Inflammatory macrophage (primary cell): ENCODE results near the gene OR2V2.
"Not testable (repeated sequence)": the region's sequence is repeated elsewhere in the genome, so short reads cannot be mapped to it uniquely, and the experiment has no call there.

ENCODE experiments used
- DNase-seq, 2 donors: peaks; one replicate each; pipeline ENCODE4 v3.0.0-alpha.2; 2020 to 2022

The OR2V2 gene

DNA sequence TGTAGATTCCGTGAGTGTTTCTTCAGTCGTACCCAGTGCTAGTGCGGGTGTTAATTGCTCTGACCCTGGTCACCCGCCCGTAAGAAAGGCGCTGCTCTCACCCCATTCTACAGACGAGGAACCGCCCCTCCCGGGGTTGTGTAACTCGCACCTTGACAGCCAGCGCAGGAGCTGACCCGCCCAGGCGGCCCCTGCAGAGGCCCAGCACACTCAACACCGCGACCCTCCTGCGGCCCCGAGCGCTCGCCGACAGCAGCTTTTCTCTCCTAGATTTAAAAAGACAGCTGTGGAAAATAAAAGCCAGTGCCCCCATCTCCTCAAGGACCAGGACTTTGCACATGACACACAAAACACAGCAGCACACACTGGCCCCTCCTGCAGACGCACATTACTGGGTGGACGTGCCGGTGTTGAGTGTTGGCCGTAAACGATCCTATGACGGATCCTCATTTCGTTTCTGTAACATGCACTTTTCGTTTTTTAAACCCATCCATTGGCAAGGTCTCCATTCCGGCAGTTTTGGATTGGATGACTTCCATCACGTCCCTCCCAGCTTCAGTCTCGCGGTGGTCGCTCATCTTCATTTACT is 22.9 kb downstream of the OR2V2 start:
- no peak for DNase-seq

DNA sequence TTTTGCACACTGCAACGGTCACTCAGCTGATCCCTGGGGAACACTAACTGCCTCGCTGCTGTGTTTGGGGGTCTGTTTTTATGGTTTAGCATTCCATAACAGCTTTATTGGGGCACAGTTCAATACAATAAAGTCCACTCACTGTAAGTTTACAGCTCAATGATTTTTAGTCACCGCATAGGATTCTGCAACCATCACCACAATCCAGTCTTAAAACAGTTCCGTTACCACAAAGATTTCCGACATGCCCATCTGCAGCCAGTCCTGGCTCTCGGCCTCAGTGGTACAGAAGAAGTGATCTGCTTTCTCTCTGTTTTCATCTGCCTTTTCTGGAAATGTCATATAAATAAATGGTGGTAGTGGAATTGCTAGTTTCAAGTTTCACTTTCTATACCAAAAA is 23.6 kb downstream of the OR2V2 start:
- DNase-seq: no peak

DNA sequence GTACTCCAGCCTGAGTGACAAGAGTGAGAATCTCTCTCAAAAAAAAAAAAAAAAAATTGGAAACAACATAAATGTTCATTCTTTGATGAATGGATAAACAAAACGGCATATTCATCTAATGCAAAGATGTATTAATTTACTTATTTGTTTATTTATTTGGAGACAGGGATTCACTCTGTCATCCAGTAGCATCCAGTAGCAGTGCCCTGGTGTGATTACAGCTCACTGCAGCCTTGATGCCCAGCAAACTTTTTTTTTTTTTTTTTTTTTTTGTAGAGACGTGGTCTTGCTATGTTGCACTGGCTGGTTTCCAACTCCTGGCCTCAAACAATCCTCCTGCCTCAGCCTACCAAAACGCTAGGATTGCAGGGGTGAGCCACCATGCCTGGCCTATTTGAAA is 24.4 kb downstream of the OR2V2 start:
- DNase-seq: no peak

DNA sequence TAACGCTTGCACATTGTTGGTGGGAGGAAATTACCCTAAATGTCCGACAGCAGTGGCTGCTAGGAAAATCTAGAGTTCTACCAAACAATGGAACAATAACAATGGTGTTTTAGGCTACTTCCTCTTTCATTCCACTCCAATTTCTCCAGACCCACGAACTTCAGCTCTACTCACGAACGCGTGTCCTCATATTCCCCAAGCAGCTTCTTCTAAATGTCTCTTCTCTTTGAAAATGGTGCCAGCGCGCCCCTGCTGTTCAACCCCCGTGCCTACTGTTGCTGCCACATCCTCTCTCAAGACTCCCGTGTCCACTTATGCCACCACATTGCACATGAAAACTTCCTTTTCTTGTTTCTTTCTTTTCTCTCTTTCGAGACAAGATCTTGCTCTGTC is 25.6 kb downstream of the OR2V2 start:
- peak; percentile 57 to 62 for DNase-seq

DNA sequence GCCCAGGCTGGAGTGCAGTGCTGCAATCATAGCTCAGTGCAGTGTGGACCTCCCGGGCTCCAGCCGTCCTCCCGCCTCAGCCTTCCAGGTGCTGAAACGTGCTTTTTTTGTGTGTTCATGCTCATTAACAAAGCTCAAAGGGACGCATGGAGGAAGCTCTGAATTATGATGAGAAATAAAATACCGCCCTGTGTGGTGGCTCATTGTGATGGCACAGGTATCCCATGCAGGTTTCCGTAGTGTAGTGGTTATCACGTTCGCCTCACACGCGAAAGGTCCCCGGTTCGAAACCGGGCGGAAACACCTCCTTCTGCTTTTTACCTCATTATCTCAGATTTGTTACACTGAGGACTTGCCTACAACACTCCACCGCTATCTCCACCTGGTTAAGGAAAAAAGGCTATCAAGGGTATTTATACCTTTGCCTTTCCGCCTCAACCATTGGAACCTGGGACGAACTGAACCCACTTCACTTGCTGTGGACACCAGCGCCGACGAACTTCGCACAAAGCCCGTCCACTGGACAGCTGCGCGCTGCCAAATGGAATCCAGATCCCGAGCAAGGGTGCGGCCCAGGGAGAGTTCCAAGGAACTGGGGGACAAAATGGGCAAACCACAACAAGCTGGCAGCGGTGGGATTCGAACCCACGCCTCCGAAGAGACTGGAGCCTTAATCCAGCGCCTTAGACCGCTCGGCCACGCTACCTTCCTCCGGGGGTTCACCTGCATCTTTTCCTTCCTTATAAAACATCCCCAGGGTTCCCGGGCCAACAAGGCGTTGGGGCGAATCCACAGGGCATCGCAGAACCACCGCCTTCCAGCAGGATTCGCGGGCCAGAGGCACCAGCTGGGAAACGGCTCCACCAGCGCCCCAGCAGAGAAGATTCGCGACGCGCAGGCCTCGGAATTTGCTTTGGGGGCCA is 26.3 kb downstream of the OR2V2 start:
- DNase-seq: no peak

DNA sequence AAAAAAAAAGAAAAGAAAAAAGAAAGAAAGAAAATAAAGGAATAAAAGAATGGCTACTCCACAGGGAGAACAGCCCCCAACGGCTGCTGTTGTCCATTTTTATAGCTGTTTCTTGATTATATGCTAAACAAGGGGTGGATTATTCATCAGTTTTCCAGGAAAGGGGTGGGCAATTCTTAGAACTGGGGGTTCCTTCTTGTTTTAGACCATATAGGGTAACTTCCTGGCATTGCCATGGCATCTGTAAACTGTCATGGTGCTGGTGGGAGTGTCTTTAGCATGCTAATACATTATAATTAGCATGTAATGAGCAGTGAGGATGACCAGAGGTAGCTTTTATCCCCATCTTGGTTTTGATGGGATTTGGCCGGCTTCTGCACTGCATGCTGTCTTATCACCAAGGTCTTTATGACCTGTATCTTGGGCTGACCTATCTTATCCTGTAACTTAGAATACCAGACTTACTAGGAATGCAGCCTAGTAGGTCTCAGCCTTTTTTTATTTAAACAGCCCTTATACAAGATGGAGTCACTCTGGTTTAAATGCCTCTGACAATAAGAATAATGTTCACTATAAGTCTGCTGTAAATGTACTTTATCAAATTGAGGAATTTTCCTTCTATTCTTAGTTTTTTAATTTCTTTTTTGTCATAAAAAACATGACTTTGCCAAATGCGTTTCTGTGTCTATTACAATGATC is 29.0 kb downstream of the OR2V2 start:
- DNase-seq: no peak

DNA sequence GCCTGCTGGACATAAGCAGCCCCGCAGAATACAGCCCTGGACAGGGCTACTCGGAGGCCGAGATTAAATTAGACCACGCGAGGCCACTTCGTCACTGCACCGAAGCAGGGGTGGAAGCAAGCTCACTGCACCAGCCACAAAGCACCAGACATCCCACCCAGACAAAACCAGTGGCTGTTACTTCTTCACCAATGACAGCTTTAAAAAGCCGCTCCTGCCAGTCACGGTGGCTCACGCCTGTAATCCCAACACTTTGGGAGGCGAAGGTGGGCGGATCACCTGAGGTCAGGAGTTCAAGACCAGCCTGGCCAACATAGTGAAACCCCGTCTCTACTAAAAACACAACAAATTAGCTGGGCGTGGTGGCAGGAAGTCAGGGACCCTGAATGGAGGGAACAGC is 30.2 kb downstream of the OR2V2 start:
- not testable (repeated sequence) for DNase-seq

DNA sequence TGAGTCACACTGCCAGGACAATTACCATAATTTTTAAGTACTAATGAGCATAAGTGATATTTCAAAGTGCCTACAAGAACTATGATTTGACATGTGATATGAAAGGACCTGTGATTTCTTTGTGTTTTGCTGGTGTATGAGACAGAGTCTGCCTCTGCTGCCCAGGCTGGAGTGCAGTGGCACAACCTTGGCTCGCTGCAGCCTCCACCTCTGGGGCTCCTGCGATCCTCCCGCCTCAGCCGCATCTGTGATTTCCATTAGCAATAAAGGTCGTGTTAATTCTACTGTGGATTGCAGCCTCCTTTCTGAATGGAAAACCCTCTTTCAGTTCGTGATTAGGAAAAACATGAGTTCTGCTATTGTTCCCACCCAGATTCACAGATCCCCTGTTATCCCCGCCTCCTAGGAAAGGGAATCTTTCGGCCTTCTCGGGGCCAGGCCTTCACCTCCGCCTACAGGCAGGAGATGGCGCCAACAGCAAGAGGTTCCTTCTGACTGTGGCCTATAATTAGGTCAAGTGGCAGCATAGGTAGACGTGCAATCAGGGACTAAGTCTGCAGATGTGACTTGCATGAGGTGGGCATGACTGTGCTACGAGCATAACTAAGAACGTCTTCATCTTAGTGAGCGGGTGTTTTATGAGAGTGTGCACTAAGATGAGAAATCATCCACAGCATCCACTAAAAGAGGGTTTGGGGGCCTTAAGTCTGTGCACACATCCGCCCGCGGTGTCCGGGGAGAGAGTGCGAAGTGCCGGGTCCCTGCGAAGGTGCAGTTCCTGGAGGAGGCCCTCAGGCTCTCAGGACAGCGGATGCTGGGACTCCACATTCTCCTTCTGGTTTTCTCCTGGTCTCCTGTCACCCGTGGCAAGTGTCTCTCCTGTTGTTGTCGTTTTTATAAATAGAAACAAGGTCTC is 34.5 kb downstream of the OR2V2 start:
- DNase-seq: peak; percentile 56 to 68

DNA sequence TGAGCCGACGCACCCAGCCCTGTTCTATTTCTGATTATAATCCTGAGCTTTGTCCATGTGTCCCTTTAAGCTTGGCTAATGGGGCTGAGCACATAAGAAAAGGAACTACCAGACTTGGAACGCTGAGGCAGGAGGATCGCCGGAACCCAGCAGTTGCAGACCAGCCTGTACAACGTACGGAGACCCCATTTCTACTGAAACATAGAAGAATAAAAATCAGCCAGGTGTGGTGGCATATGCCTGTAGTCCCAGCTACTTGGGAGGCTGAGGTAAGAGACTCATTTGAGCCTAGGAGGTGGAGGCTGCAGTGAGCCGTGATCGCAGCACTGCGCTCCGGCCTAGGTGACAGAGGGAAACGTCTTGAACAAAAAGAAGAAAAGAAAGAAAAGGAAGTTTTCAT is 35.3 kb downstream of the OR2V2 start:
- no peak for DNase-seq

DNA sequence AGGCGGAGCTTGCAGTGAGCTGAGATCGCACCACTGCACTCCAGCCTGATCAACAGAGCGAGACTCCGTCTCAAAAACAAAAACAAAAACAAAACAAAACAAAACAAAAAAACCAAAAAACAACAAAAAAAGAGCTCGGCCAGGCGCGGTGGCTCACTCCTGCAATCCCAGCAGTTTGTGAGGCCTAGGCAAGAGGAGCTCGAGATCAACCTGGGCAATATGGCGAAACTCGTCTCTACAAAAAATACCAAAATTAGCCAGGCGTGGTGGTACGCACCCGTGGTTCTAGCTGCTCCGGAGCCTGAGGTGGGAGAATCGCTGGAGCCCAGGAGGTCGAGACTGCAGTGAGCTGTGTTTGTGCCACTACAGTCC is 37.4 kb downstream of the OR2V2 start:
- no peak for DNase-seq

DNA sequence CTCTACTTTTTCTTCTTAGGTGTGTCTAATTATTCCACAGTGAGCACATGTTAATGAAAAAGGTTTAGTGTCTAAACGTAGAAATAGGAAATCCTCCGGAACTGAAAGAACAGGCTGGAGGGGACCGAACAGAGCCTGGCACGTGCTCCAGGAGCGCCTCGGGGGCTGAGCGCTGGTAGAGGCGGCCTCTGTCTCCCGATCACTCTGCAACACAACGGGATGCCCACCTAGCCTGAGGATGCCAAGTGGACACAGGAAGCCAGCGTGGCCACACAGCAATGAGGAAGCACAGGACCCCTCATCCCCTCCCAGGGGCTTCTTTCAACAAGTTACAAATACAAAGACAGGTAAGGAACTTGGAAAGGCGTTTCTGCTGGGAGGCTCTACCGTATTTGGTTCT is 38.2 kb downstream of the OR2V2 start:
- DNase-seq: no peak

DNA sequence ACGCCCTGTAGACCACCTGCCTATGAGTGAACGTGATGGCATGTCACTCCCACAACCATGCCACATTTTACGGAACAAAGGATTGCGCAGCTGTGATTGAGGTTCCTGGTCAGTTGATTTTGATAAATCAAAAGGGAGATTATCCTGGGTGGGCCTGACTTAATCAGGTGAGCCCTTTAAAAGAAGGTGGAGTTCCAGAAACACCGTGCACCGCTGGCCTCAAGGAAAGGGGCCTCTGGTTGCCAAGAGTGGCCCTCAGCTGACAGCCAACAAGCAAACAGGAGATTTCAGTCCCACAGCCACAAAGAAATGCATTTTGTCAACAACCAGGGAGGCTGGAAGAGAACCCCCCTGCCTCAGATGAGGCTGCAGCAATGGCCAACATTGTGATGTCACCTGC is 38.6 kb downstream of the OR2V2 start:
- DNase-seq: no peak

DNA sequence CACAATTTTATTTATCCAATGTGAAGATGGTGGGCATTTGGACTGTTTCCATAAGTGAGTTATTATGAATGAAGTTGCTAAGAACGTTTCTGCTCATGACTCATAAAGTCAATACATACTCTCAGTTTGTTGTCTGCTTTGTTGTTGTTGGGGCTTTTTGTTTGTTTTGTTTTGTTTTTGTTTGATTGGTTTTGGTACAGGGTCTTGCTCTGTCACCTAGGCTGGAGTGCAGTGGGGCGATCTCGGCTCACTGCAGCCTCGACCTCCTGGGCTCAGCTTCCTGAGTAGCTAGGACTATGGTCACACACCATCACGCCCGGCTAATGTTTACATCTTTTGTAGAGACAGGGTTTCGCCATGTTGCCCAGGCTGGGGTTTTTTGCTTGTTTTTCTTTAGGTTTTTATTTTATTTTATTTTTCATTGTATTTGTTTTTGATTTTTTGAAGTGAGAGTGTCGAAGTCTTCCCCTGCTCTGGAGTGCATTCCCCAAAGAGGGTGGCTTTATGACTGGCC is 39.7 kb downstream of the OR2V2 start:
- DNase-seq: no peak

DNA sequence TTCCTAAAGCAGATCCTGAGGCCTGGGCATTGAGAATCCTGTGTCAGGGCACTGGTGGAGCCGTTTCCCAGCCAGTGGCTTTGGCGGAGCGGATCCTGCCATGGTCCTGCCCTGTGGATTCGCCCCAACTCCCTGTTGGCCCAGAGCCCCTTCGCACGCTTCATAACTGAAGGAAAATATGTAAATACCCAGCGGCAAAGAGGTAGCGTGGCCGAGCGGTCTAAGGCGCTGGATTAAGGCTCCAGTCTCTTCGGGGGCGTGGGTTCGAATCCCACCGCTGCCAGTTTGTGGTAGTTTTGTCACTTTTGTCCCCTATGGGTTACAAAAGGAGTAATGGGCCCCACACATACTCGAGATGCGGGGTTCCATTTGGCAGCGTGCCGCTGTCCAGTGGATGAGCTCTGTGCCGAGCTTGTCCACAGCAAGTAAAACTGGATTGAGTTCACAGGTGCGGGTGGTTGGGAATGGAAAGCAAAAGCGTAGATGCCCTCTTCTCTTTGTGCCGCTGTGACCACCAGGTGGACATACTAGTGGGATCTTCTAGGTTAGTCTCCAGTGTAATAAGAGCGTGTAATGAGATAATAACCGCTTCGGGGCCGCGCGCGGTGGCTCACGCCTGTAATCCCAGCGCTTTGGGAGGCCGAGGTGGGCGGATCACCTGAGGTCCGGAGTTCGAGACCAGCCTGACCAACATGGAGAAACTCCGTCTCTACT is 40.3 kb downstream of the OR2V2 start:
- peak; percentile 55 to 70 for DNase-seq

DNA sequence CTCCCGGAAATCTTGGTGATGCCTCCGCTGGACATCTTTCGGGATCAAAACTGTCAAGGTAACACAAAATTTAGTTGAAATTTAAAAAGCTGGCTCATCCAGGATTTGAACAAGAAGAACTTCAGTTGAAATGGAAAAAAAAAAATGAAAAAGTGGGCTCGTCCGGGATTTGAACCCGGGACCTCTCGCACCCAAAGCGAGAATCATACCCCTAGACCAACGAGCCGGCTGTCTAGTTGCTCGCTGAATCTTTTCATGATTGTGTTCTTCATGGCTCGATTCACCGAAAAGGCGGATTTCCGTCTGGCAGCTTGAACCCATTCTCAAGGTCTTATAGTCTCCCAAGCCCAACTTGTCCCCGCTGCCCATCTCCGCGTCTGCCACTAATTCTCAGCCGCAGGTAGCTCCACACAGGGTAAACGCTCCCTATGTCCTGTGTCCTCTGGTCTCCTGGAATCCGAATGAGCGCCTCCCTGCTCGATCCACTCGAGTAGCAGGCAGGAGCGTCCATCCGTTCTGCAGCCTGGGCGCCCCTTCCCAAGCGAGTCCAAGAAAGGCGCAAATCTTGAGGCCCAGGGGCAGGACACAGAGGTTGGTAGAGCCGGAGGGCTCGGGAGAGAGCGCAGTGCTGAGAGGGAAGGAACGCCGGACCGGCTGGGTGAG is 41.4 kb downstream of the OR2V2 start:
- DNase-seq: peak; percentile 84 to 85

DNA sequence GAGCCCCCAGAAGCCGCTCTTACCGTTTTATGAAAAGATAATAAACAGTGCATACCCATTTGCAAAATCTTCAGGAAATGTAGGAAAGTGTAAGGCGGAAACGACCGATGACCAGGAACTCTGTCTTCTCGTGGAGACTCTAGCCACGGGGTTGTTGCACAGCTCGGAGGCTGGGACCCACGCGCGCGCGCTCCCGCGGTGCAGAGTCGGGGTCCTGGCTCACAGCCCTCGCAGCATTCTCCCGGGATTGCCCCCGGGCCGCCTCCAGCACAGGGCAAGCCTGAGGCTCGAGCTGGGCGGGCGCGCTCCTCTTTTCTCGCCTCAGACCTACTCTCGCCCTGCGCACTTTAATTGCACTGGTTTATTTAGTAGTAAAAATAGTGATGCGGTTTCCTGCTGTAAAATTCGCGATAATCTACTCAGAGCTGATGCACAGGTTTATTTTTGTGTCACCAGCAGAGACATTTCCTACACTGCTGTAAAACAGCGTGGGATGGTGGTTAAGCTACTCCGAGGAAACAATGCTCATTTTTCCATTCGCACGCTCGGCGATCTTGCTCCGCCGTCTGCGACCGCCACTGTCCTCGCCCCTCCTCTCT is 42.1 kb downstream of the OR2V2 start:
- DNase-seq: peak; percentile 29 to 55

DNA sequence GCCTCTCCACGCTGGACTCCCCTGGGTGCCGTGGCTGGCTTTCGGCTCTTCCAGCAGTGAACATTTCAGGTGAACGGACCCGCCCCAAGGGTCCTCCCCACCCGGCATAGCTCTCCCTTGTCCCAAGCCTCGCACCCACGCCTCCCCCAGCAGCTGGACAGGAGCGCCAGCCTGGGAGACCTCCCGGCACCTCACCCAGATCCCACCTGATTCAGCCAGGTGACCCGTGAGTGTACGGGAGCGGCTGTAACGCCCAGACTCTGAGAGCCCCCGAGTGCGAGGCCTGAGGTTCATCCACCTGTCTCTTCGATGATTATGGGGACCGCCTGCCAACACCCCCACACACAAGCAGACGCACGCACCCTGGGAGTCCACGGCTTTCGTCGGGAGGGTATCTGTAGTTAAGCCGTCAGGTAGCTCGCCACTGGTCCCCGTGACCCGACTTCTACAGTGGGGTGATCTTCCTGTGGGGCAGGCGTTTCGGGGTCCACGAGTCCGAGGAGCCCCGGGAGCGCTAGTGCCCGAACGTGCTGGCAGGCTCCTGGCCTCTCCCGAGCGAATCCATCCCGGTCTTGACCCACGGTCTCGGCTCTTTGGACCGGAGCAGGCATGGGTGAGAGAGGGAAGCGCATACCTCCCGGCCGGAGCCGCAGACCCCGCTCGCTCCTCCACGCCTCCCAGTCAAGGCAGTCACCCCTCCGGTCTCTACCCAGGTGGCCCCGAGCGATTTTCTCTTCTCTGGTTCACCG is 42.8 kb downstream of the OR2V2 start:
- no peak for DNase-seq

DNA sequence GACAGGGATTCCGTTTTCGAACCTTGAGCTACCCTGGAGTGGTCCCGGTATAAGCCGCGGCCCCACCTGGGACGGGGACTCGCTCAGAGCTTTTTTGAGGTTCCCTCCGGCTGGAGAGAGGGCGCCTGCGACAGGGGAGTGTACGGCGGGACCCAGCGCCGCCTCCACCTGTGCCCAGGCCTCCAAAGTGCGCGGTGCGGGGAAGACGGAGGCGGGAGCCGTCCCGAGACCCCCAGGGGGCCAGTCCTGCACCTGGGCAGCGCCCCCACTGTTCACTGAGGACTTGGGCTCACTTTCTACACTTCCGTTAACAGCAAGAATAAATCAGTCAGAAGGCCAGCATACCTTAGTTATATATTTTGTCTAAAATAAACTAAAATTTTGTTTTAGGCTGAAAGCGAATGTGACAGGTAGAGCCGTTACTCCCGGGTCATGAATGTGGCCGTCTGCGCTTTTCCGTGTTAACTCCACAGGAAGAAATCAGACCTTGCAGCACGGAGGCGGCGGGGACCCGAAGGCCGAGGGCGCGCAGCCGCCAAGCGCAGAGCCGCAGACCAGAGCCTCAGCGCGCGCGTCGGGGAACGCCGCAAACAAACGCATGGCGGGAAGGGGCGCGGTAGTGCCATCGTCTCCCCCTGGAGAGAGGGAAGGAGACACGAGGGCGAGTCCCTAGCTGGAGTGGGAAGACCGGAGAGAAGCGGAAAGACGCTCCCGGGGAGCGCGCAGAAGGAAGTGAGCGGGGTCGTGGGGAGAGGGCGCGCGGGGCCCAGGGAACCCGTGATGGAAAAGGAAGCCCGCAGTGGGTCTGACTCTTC is 43.5 kb downstream of the OR2V2 start:
- DNase-seq: peak in 1 of 2 donors; percentile 58
